BJ (cell line): Measurements from ENCODE around the gene POLE. TPM values are rescaled to one million over a fixed set of nuclear protein-coding genes. Genes with fewer than 3 reads are reported as not detected.

ENCODE experiments used
- CTCF ChIA-PET: fragments of 350-600 bp; formaldehyde crosslinking; extraction: SDS; loops from one replicate; lab custom pipeline; 2021; ENCODE audit warnings: antibody characterized with exemption, inconsistent platforms; lab: Yijun Ruan, JAX
- POLR2A ChIA-PET: fragments of 300-600 bp; sonication (Branson Sonifier 250); formaldehyde crosslinking; extraction: SDS; loops from one replicate; lab custom pipeline; 2021; ENCODE audit warnings: antibody characterized with exemption; lab: Charles Lee
- DNase-seq: peaks from one replicate; pipeline ENCODE4 v3.0.0-alpha.2; 2011; ENCODE audit warnings: low read depth
- H3K27me3 ChIP-seq: 2 replicates; pipeline ENCODE4 v1.6.0; 2011; ENCODE audit warnings: low read length; ENCODE audit not compliant: control insufficient read depth, insufficient read depth
- H3K36me3 ChIP-seq: 2 replicates; pipeline ENCODE4 v1.5.1; 2011; ENCODE audit warnings: low read length; ENCODE audit not compliant: control insufficient read depth, insufficient read depth
- H3K4me3 ChIP-seq: 2 replicates; pipeline ENCODE4 v1.5.1; 2011; ENCODE audit warnings: low read depth, mild to moderate bottlenecking, control low read depth, low read length
- polyA plus RNA-seq: library from polyadenylated mRNA; depleted of rRNA; stranded (reverse); fragments of >200 nt; gene quantifications from 2 replicates; pipeline ENCODE4 v1.2.3, GENCODE V29; 2011
- TF ChIP-seq, protein P1 (sequence below): IDR thresholded peaks from 2 replicates; pipeline ENCODE4 v1.5.1; 2011; ENCODE audit warnings: low read depth, mild to moderate bottlenecking, control low read depth, inconsistent platforms, low read length, moderate library complexity; ENCODE audit not compliant: insufficient read depth

Gene POLE
- polyA plus RNA-seq, 1 experiment = 17.7 TPM

- DNase-seq = no peak
- TF ChIP-seq, protein P1, sequence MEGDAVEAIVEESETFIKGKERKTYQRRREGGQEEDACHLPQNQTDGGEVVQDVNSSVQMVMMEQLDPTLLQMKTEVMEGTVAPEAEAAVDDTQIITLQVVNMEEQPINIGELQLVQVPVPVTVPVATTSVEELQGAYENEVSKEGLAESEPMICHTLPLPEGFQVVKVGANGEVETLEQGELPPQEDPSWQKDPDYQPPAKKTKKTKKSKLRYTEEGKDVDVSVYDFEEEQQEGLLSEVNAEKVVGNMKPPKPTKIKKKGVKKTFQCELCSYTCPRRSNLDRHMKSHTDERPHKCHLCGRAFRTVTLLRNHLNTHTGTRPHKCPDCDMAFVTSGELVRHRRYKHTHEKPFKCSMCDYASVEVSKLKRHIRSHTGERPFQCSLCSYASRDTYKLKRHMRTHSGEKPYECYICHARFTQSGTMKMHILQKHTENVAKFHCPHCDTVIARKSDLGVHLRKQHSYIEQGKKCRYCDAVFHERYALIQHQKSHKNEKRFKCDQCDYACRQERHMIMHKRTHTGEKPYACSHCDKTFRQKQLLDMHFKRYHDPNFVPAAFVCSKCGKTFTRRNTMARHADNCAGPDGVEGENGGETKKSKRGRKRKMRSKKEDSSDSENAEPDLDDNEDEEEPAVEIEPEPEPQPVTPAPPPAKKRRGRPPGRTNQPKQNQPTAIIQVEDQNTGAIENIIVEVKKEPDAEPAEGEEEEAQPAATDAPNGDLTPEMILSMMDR = no peak
- POLR2A ChIA-PET = no interaction called here
- Histone ChIP-seq H3K27me3 (no peaks in the 10 kb centered on the region), H3K4me3 (no peak overlapping the region), H3K36me3 (peaks cover 28% of the 10 kb centered on the region)
- CTCF ChIA-PET = no interaction called here
Measured at GRCh38 chr12:132717531-132718387, 30.6 kb upstream of the POLE start.

GRCh38 chr12:132717011-132717410 is 29.9 kb upstream of the POLE start:
- no peaks in the 10 kb centered on the region for H3K27me3 ChIP-seq
- TF ChIP-seq, protein P1 = no peak
- H3K4me3 ChIP-seq = no peak overlapping the region
- ChIA-PET POLR2A (no interaction called here), CTCF (no interaction called here)
- H3K36me3 ChIP-seq = peaks cover 28% of the 10 kb centered on the region
- no peak for DNase-seq

DNA sequence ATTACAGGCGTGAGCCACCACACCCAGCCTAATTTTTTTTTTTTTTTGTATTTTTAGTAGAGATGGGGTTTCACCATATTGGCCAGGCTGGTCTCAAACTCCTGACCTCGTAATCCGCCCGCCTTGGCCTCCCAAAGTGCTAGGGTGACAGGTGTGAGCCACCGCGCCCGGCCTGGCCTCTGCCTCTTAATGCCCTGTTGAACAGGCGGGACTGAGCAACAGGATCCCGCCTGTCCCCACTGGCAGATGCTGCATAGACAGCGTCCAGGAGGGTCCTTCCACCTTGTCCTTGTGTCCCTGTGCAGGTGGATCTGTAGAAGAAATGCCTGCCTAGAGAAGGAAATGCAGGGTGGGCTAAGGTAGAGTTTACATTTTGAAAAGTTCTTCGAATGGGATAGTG is 29.2 kb upstream of the POLE start:
- POLR2A ChIA-PET = no interaction called here
- Histone ChIP-seq H3K4me3 (no peak overlapping the region), H3K36me3 (peaks cover 28% of the 10 kb centered on the region), H3K27me3 (no peaks in the 10 kb centered on the region)
- DNase-seq = no peak
- CTCF ChIA-PET = no interaction called here
- TF ChIP-seq, protein P1 = no peak

- CTCF ChIA-PET = no interaction called here
- POLR2A ChIA-PET = no interaction called here
- TF ChIP-seq, protein P1 = no peak
- Histone ChIP-seq H3K27me3 (no peaks in the 10 kb centered on the region), H3K36me3 (peaks cover 24% of the 10 kb centered on the region), H3K4me3 (no peak overlapping the region)
- DNase-seq = no peak
Measured at GRCh38 chr12:132715874-132716273, 28.7 kb upstream of the POLE start.

DNA sequence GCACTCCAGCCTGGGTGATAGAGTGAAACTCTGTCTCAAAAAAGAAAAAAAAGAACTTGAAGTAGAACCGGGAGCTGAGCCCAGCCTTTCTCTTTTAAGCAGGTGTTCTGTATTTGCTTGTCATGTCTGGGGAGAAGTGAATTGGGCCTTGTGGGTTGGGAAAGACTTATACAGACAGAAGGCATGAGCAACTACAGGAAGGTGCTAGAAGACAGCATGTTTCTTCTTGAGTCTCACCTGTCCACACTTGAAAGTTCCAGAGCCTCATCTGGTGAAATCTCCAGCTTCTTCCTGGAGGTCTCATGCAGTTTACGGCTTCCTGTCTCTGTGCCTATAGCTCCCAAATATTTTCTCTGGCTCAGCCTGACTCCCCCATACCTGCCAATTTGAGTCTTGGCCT is 26.0 kb upstream of the POLE start:
- Histone ChIP-seq H3K36me3 (peaks cover 11% of the 10 kb centered on the region), H3K27me3 (no peaks in the 10 kb centered on the region), H3K4me3 (no peak overlapping the region)
- DNase-seq = no peak
- TF ChIP-seq, protein P1 = no peak
- CTCF ChIA-PET = no interaction called here
- POLR2A ChIA-PET = no interaction called here
